DND-41 (cell line): ENCODE measurements around the gene LRRC14B.

ENCODE experiments used
- CTCF ChIP-seq: IDR thresholded peaks from 2 replicates; pipeline ENCODE4 v1.5.1; 2012; ENCODE audit warnings: borderline replicate concordance, low read length, moderate library complexity, mild to moderate bottlenecking; ENCODE audit not compliant: poor library complexity, severe bottlenecking; ENCODE audit errors: extremely low read depth
- EZH2 ChIP-seq: IDR thresholded peaks from 3 replicates; pipeline ENCODE4 v1.6.1; 2012; ENCODE audit warnings: borderline replicate concordance, low read depth, mild to moderate bottlenecking, moderate library complexity, low read length, inconsistent platforms; ENCODE audit not compliant: severe bottlenecking

GRCh38 chr5:199197-199949 is 8.1 kb downstream of the LRRC14B start:
- TF ChIP-seq CTCF: no peak
- no peak for TF ChIP-seq EZH2
